ENCODE measurements around the gene RGS12. TPM values are rescaled to one million over a fixed set of nuclear protein-coding genes. Genes with fewer than 3 reads are reported as not detected.

Gene RGS12, protein sequence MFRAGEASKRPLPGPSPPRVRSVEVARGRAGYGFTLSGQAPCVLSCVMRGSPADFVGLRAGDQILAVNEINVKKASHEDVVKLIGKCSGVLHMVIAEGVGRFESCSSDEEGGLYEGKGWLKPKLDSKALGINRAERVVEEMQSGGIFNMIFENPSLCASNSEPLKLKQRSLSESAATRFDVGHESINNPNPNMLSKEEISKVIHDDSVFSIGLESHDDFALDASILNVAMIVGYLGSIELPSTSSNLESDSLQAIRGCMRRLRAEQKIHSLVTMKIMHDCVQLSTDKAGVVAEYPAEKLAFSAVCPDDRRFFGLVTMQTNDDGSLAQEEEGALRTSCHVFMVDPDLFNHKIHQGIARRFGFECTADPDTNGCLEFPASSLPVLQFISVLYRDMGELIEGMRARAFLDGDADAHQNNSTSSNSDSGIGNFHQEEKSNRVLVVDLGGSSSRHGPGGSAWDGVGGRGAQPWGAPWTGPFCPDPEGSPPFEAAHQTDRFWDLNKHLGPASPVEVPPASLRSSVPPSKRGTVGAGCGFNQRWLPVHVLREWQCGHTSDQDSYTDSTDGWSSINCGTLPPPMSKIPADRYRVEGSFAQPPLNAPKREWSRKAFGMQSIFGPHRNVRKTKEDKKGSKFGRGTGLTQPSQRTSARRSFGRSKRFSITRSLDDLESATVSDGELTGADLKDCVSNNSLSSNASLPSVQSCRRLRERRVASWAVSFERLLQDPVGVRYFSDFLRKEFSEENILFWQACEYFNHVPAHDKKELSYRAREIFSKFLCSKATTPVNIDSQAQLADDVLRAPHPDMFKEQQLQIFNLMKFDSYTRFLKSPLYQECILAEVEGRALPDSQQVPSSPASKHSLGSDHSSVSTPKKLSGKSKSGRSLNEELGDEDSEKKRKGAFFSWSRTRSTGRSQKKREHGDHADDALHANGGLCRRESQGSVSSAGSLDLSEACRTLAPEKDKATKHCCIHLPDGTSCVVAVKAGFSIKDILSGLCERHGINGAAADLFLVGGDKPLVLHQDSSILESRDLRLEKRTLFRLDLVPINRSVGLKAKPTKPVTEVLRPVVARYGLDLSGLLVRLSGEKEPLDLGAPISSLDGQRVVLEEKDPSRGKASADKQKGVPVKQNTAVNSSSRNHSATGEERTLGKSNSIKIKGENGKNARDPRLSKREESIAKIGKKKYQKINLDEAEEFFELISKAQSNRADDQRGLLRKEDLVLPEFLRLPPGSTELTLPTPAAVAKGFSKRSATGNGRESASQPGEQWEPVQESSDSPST (N-terminal part only)
- 1 to 10 TPM; 8.6 to 8.8 TPM for total RNA-seq

DNA sequence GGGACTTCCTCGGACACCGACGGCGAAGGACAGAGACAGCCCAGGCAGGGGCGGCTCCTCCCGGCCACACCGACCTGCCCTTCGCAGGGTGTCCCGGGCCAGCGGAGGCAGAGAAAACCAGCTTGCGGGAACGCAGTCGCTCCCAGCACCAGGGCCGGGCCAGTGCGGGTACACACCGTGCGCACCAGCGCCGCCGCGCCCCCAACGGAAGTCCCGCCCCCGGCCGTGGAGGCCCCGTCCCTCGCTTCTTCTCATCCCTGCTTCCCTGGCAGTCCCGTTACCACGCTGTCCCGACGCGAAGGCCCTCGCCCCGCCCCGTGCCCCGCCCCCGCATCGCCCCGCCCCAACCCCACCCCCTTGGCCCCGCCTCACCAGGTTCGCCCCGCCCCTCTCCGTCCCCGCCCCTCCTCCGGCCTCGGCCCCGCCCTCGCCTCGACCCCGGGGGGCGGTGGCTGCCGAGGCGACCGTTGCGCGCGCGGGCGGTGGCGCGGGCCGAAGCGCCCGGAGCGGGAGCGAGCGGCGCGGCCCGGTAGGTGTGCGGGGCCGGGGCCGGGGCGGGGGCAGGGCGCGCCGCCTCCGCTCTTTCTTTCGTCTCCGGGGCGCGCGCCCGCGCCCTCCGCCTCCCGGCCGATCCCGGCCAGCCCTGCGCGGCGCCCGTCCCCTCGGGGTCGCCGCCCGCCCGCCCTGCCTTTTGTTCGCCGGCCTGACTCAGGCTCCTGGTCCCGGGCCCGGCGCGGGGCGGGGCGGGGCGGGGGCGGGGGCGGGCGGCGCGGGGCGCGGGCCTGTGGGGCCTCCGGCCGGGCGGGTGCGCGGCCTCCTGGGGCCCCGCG is at the start of gene RGS12:
TSS of gene RGS12 (plus strand) at position 451 of the 830 bp plus-strand sequence. CDS start 23,150 bp downstream, outside the sequence.
- POLR2A ChIA-PET, result no interaction called here
- Mint-ChIP-seq H3K9me3 (no peaks in the 10 kb centered on the region), H3K4me1 (ENCODE audit: low read depth) (peaks cover 12% of the 10 kb centered on the region), H3K27ac (peak within 1 kb of the TSS; percentile 2), H3K27me3 (peaks cover 10% of the 10 kb centered on the region), H3K4me3 (peak within 1 kb of the TSS; percentile 79), H3K36me3 (no peaks in the 10 kb centered on the region)
- intact Hi-C loops (cut with micrococcal nuclease), result loop anchor here (1.0 to 2.0 kb wide), 2 partner anchors 90 to 218 kb away; partner anchors contain the start of genes HTT and HTT-AS
- peak; percentile 94 for DNase-seq
- CTCF ChIA-PET, result no interaction called here

DNA sequence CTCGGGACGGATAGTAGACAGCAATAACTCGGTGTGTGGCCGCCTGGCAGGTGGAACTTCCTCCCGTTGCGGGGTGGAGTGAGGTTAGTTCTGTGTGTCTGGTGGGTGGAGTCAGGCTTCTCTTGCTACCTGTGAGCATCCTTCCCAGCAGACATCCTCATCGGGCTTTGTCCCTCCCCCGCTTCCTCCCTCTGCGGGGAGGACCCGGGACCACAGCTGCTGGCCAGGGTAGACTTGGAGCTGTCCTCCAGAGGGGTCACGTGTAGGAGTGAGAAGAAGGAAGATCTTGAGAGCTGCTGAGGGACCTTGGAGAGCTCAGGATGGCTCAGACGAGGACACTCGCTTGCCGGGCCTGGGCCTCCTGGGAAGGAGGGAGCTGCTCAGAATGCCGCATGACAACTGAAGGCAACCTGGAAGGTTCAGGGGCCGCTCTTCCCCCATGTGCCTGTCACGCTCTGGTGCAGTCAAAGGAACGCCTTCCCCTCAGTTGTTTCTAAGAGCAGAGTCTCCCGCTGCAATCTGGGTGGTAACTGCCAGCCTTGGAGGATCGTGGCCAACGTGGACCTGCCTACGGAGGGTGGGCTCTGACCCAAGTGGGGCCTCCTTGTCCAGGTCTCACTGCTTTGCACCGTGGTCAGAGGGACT is 49.6 kb upstream of the RGS12 start:
- intact Hi-C loops (cut with micrococcal nuclease), result no loop called here
- peaks cover 2% of the 10 kb centered on the region for H3K36me3 Mint-ChIP-seq
- ChIA-PET POLR2A (no interaction called here), CTCF (no interaction called here)
- H3K4me1 Mint-ChIP-seq (ENCODE audit: low read depth), result peaks cover 11% of the 10 kb centered on the region
- H3K27me3 Mint-ChIP-seq, result no peaks in the 10 kb centered on the region
- H3K9me3 Mint-ChIP-seq, result no peaks in the 10 kb centered on the region
- H3K27ac Mint-ChIP-seq, result no peak overlapping the region
- H3K4me3 Mint-ChIP-seq, result no peak overlapping the region
- peak; percentile 36 for DNase-seq

DNA sequence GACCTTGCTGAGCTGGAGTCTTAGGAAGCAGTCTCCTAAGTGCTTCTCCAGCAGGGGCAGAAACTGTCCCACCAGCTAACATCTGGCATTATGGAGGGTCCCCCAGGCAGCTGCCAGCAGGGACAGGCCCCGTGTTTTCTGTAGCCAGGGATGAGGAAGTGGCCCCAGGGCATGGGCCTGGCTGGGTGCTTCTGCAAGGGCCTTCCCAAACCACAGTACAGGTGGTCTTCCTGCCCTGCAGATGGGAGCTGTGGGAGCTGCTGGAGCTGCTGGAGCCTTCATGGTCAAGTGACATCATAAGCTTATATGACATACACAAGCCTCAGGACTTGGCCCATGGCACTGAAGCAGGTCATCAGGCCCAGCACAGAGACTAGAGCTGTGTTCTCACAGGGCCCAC is 48.8 kb upstream of the RGS12 start:
- Mint-ChIP-seq H3K4me1 (ENCODE audit: low read depth) (peaks cover 11% of the 10 kb centered on the region), H3K27me3 (no peaks in the 10 kb centered on the region), H3K4me3 (no peak overlapping the region), H3K9me3 (no peaks in the 10 kb centered on the region), H3K36me3 (no peaks in the 10 kb centered on the region), H3K27ac (no peak overlapping the region)
- intact Hi-C loops (cut with micrococcal nuclease), result no loop called here
- ChIA-PET POLR2A (no interaction called here), CTCF (no interaction called here)
- DNase-seq, result no peak

DNA sequence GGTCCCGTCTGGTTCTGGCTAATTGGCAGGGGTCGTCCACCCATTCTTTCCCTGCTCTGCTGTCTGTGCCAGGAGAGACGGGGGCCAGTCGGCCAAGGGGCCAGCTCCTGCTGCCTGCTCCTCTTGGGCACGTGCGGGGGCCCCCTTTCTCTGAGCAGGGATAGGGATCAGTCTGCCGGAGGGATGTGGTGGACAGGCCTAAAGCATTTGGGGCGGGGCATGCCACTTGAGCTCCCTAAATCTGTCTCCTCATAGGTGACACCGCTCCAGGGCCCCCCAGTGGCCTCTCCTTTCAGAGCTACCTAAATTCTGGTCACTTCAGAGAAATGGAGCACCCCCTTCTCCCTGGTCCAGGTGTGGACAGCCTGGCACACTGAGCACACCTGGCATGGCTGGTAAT is 48.1 kb upstream of the RGS12 start:
- peaks cover 11% of the 10 kb centered on the region for H3K4me1 Mint-ChIP-seq (ENCODE audit: low read depth)
- ChIA-PET CTCF (no interaction called here), POLR2A (no interaction called here)
- no peak for DNase-seq
- no peak overlapping the region for H3K4me3 Mint-ChIP-seq
- intact Hi-C loops (cut with micrococcal nuclease), result no loop called here
- no peak overlapping the region for H3K27ac Mint-ChIP-seq
- no peaks in the 10 kb centered on the region for H3K27me3 Mint-ChIP-seq
- H3K36me3 Mint-ChIP-seq, result no peaks in the 10 kb centered on the region
- H3K9me3 Mint-ChIP-seq, result no peaks in the 10 kb centered on the region

DNA sequence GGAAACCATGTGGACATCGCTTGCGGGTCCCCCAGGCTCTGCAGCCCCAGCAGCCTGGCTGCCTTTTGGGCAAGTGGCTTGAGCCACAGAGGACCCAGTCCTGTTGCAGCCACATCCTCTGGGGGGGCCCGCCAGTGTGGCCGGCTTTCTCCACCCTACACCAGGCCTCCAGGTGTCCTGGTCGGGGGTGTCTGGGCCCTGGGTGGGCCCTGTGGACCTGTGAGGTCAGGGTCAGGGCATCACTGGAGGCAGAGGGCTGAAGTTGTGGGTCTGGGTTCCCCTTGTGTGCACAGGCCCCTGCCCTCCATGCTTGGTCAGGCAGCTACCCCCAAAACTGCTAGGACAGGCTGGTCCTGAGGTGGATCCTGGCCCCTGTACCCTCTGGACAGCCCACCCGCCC is 47.1 kb upstream of the RGS12 start:
- Mint-ChIP-seq H3K27ac (no peak overlapping the region), H3K4me1 (ENCODE audit: low read depth) (peaks cover 11% of the 10 kb centered on the region), H3K4me3 (no peak overlapping the region), H3K27me3 (no peaks in the 10 kb centered on the region), H3K36me3 (no peaks in the 10 kb centered on the region), H3K9me3 (no peaks in the 10 kb centered on the region)
- DNase-seq, result no peak
- ChIA-PET CTCF (no interaction called here), POLR2A (no interaction called here)
- intact Hi-C loops (cut with micrococcal nuclease), result no loop called here

DNA sequence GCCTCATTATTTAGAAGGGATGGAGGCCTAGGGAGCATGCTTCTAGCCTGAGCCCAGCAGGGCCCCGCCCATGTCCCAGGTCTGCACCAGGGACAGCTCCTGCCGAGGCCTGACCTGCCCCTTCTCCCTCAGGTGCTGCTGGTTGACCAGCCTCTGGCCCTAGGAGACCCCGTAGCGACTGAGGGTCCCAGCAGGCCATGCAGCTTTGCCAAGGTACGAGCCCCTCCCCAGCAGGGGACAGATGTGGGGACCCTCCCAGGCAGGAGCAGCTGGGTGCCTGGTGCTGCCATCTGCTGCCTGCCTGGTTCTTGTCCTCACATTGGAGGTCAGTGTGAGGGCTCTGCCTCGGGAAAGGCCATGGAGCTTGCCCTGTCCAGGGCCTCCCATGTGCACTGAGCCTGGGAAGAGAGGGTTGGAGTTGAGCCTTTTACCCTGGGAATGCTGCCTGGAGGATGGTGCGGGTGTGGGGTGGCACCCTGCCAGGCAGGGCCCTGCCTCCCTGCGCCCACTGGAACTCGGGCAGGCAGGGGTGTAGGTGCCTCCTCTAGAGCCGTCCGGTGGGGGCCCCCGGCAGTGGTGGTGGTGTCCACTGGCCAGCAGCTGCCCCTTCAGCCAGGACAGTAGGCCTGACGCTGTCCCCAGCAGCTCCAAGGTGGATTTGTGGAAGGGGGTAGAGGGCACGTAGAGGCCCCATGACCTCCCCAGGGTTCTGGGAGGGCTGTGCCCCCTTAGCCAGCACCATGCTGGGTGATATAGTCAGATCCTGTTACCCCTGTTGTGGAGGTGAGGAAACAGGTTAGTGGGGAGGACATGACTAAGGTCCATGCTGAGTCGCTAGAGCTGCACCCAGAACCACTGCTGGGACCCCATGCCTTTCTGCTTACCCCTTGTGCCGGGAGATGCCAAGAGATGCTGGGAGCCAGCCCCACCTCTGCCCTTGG is 46.1 kb upstream of the RGS12 start:
- DNase-seq, result no peak
- no peaks in the 10 kb centered on the region for H3K9me3 Mint-ChIP-seq
- intact Hi-C loops (cut with micrococcal nuclease), result no loop called here
- POLR2A ChIA-PET, result no interaction called here
- H3K36me3 Mint-ChIP-seq, result no peaks in the 10 kb centered on the region
- peaks cover 11% of the 10 kb centered on the region for H3K4me1 Mint-ChIP-seq (ENCODE audit: low read depth)
- no peak overlapping the region for H3K4me3 Mint-ChIP-seq
- H3K27me3 Mint-ChIP-seq, result no peaks in the 10 kb centered on the region
- CTCF ChIA-PET, result no interaction called here
- no peak overlapping the region for H3K27ac Mint-ChIP-seq

DNA sequence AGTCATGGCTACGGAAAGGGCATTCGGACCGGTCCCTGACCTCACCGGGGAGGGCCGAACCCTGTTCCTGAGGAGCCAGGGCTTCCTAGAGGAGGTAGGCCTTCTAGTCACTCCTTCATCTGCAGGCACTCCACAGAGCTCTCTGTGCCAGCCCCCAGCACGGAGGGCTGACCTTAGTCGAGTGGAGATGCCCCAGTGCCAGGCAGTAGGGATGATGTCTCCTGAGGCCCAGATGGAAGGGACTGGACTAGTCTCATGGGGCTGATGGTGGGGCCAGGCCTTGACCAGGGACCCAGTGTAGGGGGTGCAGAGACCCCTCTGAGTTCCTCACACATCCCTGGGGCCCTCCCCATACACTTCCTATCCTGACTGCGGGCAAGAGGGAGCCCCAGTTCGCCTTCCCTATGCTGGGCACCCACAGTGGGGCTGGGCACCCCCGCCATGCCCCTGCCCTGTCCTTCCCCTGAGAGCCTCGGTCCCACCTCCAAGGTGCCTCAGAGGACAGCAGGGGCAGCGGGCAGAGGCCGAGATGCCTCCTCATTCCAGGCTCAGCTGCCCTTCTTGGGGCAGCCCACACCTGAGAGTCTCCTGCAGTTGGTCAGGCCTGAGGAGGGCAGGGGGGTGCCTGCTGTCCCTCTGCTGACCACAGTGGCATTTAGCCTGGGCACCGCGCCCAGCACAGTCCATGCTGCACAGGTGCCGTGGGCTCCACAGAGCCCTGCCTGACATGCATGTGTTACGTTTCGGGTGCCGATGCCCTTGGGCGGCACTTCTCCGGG is 45.2 kb upstream of the RGS12 start:
- CTCF ChIA-PET, result no interaction called here
- H3K9me3 Mint-ChIP-seq, result no peaks in the 10 kb centered on the region
- DNase-seq, result no peak
- intact Hi-C loops (cut with micrococcal nuclease), result no loop called here
- no peaks in the 10 kb centered on the region for H3K36me3 Mint-ChIP-seq
- H3K27ac Mint-ChIP-seq, result no peak overlapping the region
- H3K27me3 Mint-ChIP-seq, result no peaks in the 10 kb centered on the region
- H3K4me1 Mint-ChIP-seq (ENCODE audit: low read depth), result peaks cover 6% of the 10 kb centered on the region
- POLR2A ChIA-PET, result no interaction called here
- no peak overlapping the region for H3K4me3 Mint-ChIP-seq

DNA sequence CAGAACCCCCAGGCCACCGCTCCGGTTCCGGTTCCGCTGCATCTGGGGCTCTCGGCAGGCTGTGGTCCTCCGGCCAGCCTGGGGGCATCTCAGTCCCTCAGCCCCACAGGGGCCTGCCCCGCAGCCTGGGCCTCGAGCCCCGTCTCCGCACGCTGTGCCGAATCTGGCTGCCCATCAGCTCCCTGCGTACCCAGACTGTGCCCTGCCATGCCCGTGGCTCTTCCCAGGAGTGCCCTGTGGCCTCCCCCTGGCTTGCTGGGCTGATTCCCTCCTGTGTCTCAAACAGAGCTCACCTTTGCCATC is 44.7 kb upstream of the RGS12 start:
- ChIA-PET CTCF (no interaction called here), POLR2A (no interaction called here)
- Mint-ChIP-seq H3K4me1 (ENCODE audit: low read depth) (peaks cover under 1% of the 10 kb centered on the region), H3K4me3 (no peak overlapping the region), H3K9me3 (no peaks in the 10 kb centered on the region), H3K27ac (no peak overlapping the region), H3K27me3 (no peaks in the 10 kb centered on the region), H3K36me3 (no peaks in the 10 kb centered on the region)
- no peak for DNase-seq
- intact Hi-C loops (cut with micrococcal nuclease), result no loop called here

DNA sequence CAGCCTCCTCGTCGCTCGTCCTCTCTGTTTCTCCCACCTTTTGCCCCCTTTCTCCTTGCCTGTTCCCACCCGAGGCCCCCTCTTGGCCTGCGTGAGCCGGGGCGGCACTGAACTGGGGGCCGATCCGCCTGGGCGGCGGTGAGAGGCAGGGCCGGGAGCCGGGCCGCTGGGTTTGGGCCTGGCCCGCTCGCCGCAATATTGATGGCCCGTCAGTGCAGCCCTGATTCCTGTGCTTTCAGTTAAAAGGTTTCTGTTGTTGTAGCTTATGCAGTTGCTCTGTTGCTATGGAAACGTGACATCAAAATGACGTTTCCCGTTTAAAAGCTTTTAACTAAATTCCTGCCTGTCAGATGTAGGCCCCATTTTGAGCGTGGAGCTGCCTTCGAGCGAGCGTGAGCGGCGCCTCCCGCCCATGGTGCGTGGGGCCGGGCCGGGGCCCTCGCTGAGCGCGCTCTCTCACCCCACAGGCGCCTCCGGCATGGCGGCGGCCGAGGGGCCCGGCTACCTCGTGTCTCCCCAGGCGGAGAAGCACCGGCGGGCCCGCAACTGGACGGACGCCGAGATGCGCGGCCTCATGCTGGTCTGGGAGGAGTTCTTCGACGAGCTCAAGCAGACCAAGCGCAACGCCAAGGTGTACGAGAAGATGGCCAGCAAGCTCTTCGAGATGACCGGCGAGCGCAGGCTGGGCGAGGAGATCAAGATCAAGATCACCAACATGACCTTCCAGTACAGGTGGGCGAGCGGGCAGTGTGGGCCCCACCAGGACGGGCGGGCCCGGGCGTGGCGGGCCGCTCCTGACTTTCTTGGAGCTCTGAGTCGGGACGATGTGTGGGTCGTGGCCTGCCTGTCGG is 43.8 kb upstream of the RGS12 start, which contains the start of gene MSANTD1:
TSS of gene MSANTD1 (plus strand) at position 349 of the 851 bp plus-strand sequence. CDS start at position 413, 64 bp downstream.
- ChIA-PET CTCF (no interaction called here), POLR2A (no interaction called here)
- intact Hi-C loops (cut with micrococcal nuclease), result no loop called here
- no peak for DNase-seq
- no peaks in the 10 kb centered on the region for H3K27me3 Mint-ChIP-seq
- H3K9me3 Mint-ChIP-seq, result no peaks in the 10 kb centered on the region
- no peak within 1 kb of the TSS for H3K27ac Mint-ChIP-seq
- no peaks in the 10 kb centered on the region for H3K36me3 Mint-ChIP-seq
- no peak within 1 kb of the TSS for H3K4me3 Mint-ChIP-seq
- H3K4me1 Mint-ChIP-seq (ENCODE audit: low read depth), result no peaks in the 10 kb centered on the region
